Activated naive CD4-positive, alpha-beta T cell treated with Interleukin-2 at 50 U/mL for 16 hours (primary cell): ENCODE results near the gene MRC2.

Experiments
- DNase-seq: peaks from one replicate; pipeline ENCODE4 v3.0.0-alpha.2; 2020

Gene MRC2

GRCh38 chr17:62661337-62661736 lies 33.9 kb downstream of the MRC2 start:
- DNase-seq: no peak

- DNase-seq: no peak
Measured at GRCh38 chr17:62662855-62663254, 35.4 kb downstream of the MRC2 start.

DNA sequence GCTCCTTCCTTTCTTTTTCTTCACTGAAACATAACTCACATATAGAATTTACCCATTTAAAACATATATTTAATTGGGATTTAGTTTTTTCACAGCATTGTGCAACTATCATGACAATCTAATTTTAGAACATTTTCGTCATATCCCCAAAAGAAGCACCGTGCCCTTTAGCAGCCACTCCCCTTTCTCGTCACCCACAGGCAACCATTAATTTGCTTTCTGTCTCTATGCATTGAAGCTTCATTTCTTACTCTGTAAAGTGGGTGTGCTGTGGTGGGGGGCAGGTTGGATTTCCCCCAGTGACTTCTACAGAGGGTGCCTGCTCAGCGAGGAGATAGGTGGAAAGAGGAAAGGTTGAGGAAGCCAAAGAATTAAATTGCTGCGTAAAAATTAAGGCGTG lies 35.8 kb downstream of the MRC2 start:
- no peak for DNase-seq

- no peak for DNase-seq
Measured at GRCh38 chr17:62664336-62665120, 37.1 kb downstream of the MRC2 start.

DNA sequence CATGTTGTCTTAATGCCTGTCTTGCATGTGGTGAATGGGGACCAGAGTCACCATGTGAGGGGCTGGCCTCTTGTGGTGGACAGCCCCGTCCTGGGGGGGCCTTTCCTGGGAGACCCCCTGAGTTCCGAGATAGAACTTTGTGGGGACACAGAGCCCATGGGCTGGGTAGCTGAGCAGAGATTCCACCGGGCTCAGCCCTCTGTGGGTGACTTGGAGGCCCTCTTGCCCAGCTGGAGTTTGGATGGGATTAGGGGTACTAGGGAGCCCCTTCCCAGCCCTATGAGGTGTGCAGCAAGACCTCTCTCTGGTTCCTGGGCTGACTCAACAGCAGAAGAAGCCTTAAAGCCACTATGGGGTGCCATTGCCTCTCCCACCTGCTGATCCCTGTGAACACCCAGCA lies 38.1 kb downstream of the MRC2 start:
- DNase-seq: no peak

GRCh38 chr17:62666061-62666800 lies 38.8 kb downstream of the MRC2 start:
- no peak for DNase-seq

GRCh38 chr17:62666801-62667591 lies 39.5 kb downstream of the MRC2 start:
- DNase-seq: no peak

DNA sequence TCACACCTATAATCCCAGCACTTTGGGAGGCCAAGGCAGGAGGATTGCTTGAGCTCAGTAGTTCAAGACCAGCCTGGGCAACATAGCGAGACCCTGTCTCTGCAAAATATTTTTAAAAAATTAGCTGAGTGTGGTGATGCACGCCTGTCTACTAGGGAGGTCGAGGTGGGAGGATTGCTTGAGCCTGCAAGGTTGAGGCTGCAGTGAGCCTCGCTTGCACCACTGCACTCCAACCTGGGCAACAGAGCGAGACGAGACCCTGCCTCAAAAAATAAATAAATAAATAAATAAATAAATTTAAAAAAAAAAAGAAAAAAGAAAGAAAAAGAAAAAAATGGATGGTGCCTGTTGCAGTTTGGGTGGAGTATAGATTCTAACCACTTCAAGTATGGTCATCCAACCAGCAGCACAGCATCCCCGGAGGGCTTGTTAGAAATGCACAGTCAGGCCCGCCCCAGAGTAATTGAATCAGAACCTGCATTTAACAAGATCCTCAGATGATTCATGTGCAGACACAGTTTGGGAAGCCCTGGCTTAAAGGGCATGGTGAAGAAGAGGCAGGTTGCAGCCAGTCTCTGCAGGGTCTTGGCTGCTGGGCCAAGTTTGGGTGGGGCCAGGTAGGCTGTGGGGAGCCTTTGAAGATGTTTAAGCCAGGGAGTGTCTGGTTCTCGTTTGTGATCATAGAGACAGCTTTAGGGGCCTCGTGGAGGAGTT lies 40.8 kb downstream of the MRC2 start:
- no peak for DNase-seq

DNA sequence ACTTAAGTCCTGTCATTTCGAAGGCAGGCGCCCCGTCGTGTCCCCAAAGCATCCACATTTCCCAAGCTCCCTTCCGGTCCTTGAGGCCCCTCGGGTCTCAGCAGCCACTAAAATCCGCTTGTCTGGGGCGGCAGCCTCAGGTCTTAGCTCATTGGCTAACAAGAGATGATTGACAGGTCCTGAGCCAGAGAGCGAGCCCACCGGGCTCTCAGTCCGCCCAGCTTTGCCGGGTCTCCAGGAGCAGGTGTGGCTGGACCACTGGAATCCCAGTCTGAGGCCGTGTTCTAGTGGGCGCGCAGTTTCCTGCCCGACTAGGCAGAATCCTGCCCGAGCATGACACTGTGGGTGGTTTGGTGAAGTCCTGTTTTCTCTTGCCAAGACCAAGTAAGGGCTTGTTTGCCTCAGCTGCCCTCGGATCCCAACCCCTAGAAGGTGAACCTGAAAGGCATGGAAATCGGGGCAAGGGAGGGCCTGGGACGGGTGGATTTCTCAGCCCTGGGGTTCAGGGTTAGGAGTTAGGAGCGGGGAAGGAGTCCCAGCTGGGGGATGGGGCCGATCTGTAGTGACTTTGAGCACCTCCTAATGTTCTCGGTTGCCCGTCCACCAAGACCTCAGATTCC lies 42.8 kb downstream of the MRC2 start:
- DNase-seq: no peak

- DNase-seq: no peak
Measured at GRCh38 chr17:62671553-62671952, 44.1 kb downstream of the MRC2 start.

DNA sequence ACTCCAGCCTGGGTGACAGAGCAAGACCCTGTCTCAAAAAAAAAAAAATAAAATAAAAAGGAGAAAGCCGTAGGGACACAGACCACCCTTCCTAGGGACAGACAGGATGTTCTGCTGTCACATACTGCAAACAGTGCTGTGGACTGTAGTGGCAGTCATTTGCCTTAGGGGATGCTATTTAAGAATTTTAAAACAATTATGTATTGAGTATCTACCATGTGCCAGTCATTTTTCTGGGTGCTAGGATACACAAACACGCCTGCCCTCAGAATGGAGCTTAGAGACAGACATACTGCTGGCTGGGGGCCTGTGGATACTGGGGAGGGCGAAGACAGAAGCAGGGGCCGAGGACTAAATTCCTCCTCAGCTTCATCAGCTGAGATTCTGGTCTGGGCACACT lies 45.5 kb downstream of the MRC2 start:
- DNase-seq: no peak

DNA sequence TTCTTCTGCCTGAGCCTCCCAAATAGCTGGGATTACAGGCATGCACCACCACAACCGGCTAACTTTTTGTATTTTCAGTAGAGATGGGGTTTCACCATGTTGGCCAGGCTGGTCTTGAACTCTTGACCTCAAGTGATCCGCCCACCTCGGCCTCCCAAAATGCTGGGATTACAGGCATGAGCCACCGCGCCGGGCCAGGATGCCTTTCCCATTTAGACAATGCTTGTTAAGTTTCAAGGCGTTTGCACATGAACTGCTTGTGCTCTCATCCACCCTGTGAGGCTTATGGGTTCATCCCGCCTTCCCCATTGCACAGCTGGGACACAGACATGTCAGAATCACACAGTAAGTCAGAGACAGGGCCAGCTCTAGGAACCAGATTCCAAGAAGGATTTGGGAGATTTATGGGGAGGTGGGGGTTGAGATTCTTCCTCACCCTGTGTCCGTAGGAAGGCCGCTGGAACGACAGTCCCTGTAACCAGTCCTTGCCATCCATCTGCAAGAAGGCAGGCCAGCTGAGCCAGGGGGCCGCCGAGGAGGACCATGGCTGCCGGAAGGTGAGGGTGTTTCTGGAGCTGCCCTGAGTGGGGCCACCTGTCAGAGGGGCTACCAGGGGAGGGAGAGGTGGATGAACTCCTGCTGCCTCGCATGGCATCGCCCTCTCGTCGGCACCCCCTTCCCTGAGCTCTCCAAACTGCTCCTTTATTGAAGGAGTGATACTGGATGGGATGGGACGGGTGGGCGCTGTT lies 46.3 kb downstream of the MRC2 start:
- no peak for DNase-seq

DNA sequence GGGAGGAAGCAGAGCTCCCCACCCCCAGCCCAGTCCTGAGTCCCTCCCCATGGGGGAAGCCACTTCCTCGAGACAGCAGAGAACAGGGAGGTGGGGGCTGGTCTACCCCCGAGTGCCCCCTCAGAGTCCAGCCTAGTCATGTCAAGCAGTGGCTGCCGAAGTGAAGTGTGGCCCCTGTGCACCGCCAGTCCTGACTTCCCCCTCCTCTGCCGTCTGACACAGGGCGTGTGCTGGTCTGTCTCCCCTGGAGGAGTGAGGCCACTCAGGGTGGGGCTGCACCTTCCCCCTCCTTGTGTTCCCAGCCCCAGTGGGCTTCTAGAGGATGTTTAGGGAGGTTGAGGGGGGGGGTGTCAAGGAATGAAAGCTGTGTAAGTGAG lies 46.9 kb downstream of the MRC2 start:
- no peak for DNase-seq

DNA sequence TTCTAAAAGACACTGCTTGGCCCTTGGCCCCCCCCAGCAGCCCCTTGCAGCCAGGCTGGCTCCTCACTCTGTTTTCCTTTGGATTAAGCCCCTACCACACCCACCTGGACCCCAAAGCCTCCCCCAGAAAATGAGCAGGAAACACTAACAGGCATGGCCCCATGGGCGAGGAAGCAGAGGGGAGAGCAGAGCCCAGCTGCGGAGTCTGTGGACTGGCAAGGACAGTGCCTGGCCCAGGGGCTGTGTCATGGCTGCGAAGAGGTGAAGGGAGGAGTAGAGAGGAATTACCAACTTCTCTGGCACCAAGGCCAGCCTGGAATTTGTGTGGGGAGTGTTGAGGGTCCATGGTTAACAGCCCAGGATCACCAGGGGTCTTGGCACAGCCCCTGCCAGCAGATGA lies 47.4 kb downstream of the MRC2 start:
- no peak for DNase-seq

DNA sequence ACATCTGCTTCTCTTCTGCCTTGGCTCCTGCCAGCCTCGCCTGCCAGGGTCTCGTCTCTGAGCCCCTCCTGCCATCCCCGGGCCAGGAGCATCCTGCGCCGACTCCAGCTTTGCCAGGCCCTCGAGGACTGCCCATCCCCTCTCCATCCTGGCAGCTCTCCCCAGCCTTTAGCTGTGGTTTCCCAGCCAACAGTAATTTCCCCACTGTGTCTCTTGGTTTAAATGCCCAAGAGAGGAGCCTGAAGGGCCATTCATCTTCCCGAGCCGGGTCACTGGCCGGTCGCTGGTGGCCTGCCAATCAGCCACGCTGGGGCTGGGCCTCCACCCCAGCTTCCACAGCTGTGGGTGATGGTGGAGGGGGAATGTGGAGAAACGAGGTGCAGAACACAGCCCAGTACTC lies 47.8 kb downstream of the MRC2 start:
- no peak for DNase-seq

DNA sequence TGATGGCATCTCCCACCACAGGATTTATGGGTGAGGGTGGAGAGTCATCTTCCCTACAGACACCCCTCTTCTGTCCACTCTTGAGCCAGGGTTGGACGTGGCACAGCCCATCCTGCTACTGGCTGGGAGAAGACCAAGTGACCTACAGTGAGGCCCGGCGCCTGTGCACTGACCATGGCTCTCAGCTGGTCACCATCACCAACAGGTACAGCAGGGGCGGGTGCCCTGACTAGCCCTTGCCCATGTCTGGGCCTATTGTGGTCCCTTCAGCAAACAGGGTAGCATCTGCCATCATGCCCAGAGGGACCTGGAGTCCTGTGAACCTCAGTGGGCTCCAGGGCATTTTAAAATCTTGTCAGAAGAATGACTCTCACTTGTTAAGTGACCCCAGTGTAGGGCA lies 48.2 kb downstream of the MRC2 start:
- no peak for DNase-seq

DNA sequence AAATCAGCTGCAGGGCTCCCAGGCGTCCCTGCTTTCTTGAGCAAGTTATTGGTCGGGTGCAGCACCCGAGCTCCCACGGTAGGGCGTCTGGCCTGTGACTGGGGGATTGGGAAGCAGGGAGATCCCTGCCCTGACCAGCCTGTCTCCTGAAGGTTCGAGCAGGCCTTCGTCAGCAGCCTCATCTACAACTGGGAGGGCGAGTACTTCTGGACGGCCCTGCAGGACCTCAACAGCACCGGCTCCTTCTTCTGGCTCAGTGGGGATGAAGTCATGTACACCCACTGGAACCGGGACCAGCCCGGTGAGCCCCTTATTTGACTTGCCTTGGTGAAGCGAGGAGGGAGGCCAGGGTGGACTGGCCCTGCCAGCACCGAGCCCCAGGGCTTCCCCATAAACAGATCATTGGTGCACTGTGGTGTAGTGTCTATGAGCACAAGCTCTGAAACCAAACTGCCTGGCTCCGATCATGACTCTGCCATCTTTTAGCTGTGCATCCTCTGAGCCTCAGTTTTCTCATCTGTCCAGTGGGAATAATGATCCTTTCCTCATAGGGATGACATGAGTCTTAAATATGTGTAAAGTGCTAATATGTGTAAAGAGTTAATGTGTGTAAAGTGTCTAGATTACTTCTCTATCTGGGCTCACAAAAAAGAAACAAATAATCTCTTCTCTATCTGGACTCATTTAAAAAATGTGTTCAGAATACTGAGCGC lies 48.9 kb downstream of the MRC2 start:
- DNase-seq: no peak

GRCh38 chr17:62676952-62677596 lies 49.6 kb downstream of the MRC2 start:
- no peak for DNase-seq

GRCh38 chr17:62678214-62678919 lies 50.9 kb downstream of the MRC2 start:
- DNase-seq: no peak

GRCh38 chr17:62679866-62680377 lies 52.5 kb downstream of the MRC2 start:
- no peak for DNase-seq
